Measurements from ENCODE around the gene DRAM1. TPM values are rescaled to one million over a fixed set of nuclear protein-coding genes. Genes with fewer than 3 reads are reported as not detected.
"Not testable (repeated sequence)": the region's sequence is repeated elsewhere in the genome, so short reads cannot be mapped to it uniquely, and the experiment has no call there.

The DRAM1 gene
- total and polyA plus RNA-seq, 4 experiments from 2014 or later: 0.83 to 2.8 (median 2.5) TPM

DNA sequence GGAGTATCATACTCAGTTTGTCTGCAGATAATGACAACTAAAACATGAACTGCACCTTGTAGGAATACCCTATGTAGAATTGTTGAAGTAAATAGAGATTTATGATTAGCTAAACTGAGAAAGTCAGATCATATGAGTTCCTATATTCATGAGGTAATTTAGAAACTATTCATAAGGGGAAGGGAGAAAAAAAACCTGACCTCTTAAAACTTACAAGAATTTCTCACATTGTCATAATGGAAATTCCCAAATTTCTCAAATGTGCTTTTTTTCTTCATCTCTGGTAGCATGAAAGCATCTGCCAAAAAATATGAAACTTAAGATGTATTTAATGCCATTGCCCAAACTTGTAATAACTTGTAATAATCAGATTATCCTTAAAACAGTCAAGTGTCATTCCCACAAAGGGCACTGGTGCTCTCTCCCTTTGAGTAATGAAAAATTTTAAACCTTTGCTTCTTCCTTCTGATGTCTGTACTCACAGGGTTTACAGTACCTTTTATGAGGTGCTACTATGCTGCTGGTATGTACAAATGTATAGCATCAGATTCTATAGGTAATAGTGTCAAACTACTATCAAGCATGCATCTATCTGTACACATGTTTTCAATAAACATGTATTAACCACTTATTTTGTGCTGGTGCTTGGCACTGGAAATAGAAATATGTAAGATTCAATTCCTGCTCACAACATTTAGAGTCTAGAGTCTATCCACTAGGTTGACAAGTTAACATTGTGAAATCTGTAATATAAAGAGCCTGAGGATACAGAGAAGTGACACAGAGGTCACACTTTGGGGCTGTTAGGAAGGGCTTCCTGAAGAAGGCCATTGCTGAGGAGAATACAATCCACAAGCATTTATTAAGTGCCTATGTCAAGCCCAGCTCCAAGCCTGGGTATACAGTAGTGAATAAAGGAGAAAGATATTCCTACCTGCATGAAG, 17.4 kb upstream of the DRAM1 start:
- H3K4me3 ChIP-seq (ENCODE audit: low read length in 2 of 2): no peak overlapping the region
- Mint-ChIP-seq H3K4me1 (no peaks in the 10 kb centered on the region), H3K36me3 (no peaks in the 10 kb centered on the region), H3K27me3 (no peaks in the 10 kb centered on the region), H3K27ac (no peak overlapping the region), H3K4me3 (no peak overlapping the region), H3K9me3 (peaks cover 0 to 3% (median 0%) of the 10 kb centered on the region in 8 donors)
- ChIA-PET CTCF (ENCODE audit: partially characterized antibody) (no interaction called here), POLR2A (ENCODE audit: partially characterized antibody) (no interaction called here)
- no peaks in the 10 kb centered on the region for H3K9me3 ChIP-seq (ENCODE audit: control insufficient read depth in 1 of 2, low read length in 2 of 2)
- no peak for DNase-seq
- no peaks in the 10 kb centered on the region for H3K27me3 ChIP-seq (ENCODE audit: insufficient read depth, low read length)
- intact Hi-C loops (cut with micrococcal nuclease): no loop called here
- no peaks in the 10 kb centered on the region for H3K4me1 ChIP-seq (ENCODE audit: insufficient read depth, low read length)
- H3K36me3 ChIP-seq (ENCODE audit: insufficient read depth, low read length): no peaks in the 10 kb centered on the region
- H3K27ac ChIP-seq (ENCODE audit: low read depth, low read length): no peak overlapping the region

DNA sequence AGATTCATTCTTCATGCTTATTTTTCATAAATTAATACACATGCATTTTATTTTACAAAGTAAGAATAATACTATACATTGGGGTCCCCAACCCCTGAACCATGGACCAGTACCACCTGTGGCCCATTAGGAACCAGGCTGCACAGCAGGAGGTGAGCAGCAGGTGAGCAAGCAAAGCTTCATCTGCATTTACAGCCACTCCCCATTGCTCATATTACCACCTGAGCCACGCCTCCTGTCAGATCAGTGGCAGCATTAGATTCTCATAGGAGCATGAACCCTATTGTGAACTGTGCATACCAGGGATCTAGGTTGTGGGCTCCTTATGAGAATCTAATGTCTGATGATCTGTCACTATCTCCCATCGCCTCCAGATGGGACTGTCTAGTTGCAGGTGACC, 15.7 kb upstream of the DRAM1 start:
- DNase-seq; H3K36me3 Mint-ChIP-seq; H3K9me3 ChIP-seq (ENCODE audit: control insufficient read depth in 1 of 2, low read length in 2 of 2); H3K4me1 ChIP-seq (ENCODE audit: insufficient read depth, low read length); H3K9me3 Mint-ChIP-seq; POLR2A ChIA-PET (ENCODE audit: partially characterized antibody); H3K4me3 ChIP-seq (ENCODE audit: low read length in 2 of 2); H3K27me3 ChIP-seq (ENCODE audit: insufficient read depth, low read length); CTCF ChIA-PET (ENCODE audit: partially characterized antibody); H3K27me3 Mint-ChIP-seq; H3K27ac Mint-ChIP-seq; H3K27ac ChIP-seq (ENCODE audit: low read depth, low read length); intact Hi-C loops (cut with micrococcal nuclease); H3K36me3 ChIP-seq (ENCODE audit: insufficient read depth, low read length); H3K4me3 Mint-ChIP-seq: not testable (repeated sequence)
- H3K4me1 Mint-ChIP-seq: peaks cover 0 to 11% (median 2%) of the 10 kb centered on the region in 4 donors

DNA sequence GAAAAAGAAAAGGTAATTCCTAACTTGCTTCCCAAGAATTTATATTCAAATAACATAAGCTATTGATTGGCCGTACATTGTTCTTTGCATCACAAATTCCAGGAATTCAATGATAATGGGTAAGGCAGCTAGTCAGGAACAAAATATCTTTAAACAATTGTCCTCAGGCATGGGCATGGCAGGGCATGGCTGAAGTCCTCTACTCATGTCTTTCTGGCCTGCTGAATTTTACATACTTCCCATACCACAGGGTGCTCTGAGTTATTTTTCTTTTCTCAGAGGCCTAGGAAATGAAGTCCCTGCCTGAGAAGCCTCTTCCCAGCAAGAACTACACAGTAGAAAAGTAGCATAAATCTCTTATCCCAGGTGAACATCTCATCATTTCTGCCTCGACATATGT, 15.1 kb upstream of the DRAM1 start:
- no peaks in the 10 kb centered on the region for H3K27me3 ChIP-seq (ENCODE audit: insufficient read depth, low read length)
- no peak overlapping the region for H3K4me3 Mint-ChIP-seq
- no peak for DNase-seq
- peaks cover 0 to 4% of the 10 kb centered on the region in 2 donors for H3K36me3 Mint-ChIP-seq
- ChIA-PET POLR2A (ENCODE audit: partially characterized antibody) (no interaction called here), CTCF (ENCODE audit: partially characterized antibody) (no interaction called here)
- H3K9me3 Mint-ChIP-seq: peaks cover 0 to 8% (median 0%) of the 10 kb centered on the region in 8 donors
- no peaks in the 10 kb centered on the region for H3K9me3 ChIP-seq (ENCODE audit: control insufficient read depth in 1 of 2, low read length in 2 of 2)
- no peak overlapping the region for H3K27ac Mint-ChIP-seq
- H3K4me1 ChIP-seq (ENCODE audit: insufficient read depth, low read length): no peaks in the 10 kb centered on the region
- H3K4me3 ChIP-seq (ENCODE audit: low read length in 2 of 2): no peak overlapping the region
- no peaks in the 10 kb centered on the region for H3K36me3 ChIP-seq (ENCODE audit: insufficient read depth, low read length)
- intact Hi-C loops (cut with micrococcal nuclease): no loop called here
- H3K27ac ChIP-seq (ENCODE audit: low read depth, low read length): no peak overlapping the region
- no peaks in the 10 kb centered on the region for H3K27me3 Mint-ChIP-seq
- peaks cover 0 to 11% (median 2%) of the 10 kb centered on the region in 4 donors for H3K4me1 Mint-ChIP-seq

DNA sequence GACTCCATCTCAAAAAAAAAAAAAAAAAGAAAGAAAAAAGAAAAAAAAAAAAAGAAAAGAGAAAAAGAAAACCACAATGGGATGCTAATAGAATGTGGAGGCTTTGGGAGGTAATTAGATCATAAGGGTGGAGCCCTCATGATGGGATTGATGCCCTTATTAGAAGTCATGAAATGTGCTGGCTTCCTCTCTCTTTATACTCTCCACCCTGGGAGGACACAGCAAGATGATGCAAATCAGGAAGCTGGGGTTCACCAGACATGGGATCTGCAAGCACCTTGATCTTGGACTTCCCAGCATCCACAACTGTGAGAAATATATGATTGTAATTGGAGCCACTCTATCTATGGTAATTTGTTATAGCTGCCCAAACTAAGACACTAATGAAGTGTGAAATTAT, 13.4 kb upstream of the DRAM1 start:
- H3K36me3 Mint-ChIP-seq: peaks cover 0 to 4% of the 10 kb centered on the region in 2 donors
- no peaks in the 10 kb centered on the region for H3K27me3 Mint-ChIP-seq
- H3K4me3 Mint-ChIP-seq: no peak overlapping the region
- H3K9me3 ChIP-seq (ENCODE audit: control insufficient read depth in 1 of 2, low read length in 2 of 2): no peaks in the 10 kb centered on the region
- H3K27me3 ChIP-seq (ENCODE audit: insufficient read depth, low read length): no peaks in the 10 kb centered on the region
- intact Hi-C loops (cut with micrococcal nuclease): no loop called here
- peaks cover 0 to 8% (median 0%) of the 10 kb centered on the region in 8 donors for H3K9me3 Mint-ChIP-seq
- no peaks in the 10 kb centered on the region for H3K36me3 ChIP-seq (ENCODE audit: insufficient read depth, low read length)
- H3K27ac Mint-ChIP-seq: no peak overlapping the region
- H3K4me1 ChIP-seq (ENCODE audit: insufficient read depth, low read length): no peaks in the 10 kb centered on the region
- no peak for DNase-seq
- H3K4me1 Mint-ChIP-seq: peaks cover 0 to 11% (median 2%) of the 10 kb centered on the region in 4 donors
- no peak overlapping the region for H3K27ac ChIP-seq (ENCODE audit: low read depth, low read length)
- POLR2A ChIA-PET (ENCODE audit: partially characterized antibody): no interaction called here
- no peak overlapping the region for H3K4me3 ChIP-seq (ENCODE audit: low read length in 2 of 2)
- CTCF ChIA-PET (ENCODE audit: partially characterized antibody): interaction anchor here (1.3 to 1.7 kb wide), 2 partner anchors 21 to 24 kb away, joined by 3 to 5 read pairs; no protein-coding TSS in a partner anchor

DNA sequence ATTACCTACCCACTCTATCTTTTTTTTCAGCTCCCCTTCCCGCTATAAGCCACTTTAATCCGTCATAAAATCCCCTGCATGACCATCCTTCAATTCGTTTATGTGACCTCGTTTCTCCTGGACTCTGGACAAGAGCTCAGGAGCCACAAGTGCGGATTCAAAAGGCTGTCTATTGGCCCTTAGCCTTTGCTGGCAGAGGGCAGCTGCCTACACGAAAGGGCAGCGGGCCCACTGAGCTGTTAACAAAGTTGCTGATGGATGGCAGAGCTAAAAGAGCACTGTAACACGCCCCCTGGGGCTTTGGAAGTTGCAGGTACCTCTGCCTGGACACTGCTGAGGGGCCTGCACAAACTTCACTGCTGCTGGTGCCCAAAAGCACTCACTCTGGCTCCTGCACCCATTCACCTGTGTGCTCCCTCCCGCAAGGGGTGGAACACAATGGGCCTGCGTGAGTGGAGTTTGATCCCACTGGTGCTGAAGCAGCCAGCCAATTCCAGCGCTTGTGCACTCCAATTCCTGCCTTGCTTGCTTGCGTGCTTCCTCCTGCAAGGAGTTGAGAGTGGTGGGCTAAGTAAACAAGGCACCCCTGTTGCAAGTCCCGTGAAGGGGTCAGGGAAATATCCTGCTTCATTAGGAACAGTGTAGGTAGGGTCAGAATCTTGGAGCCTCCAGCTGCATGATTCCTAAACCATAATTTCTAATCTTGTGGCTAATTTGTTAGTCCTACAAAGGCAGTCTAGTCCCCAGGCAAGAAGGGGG, 10.6 kb upstream of the DRAM1 start:
- H3K4me1 Mint-ChIP-seq: peaks cover 0 to 11% (median 2%) of the 10 kb centered on the region in 4 donors
- no peaks in the 10 kb centered on the region for H3K27me3 Mint-ChIP-seq
- no peak for DNase-seq
- Histone ChIP-seq H3K4me1 (ENCODE audit: insufficient read depth, low read length) (no peaks in the 10 kb centered on the region), H3K27ac (ENCODE audit: low read depth, low read length) (no peak overlapping the region), H3K27me3 (ENCODE audit: insufficient read depth, low read length) (no peaks in the 10 kb centered on the region), H3K4me3 (ENCODE audit: low read length in 2 of 2) (no peak overlapping the region), H3K36me3 (ENCODE audit: insufficient read depth, low read length) (no peaks in the 10 kb centered on the region), H3K9me3 (ENCODE audit: control insufficient read depth in 1 of 2, low read length in 2 of 2) (no peaks in the 10 kb centered on the region)
- peaks cover 0 to 4% of the 10 kb centered on the region in 2 donors for H3K36me3 Mint-ChIP-seq
- CTCF ChIA-PET (ENCODE audit: partially characterized antibody): interaction anchor here (0.6 to 1.0 kb wide), 2 partner anchors 8 to 325 kb away, joined by 3 to 5 read pairs; no protein-coding TSS in a partner anchor
- intact Hi-C loops (cut with micrococcal nuclease): no loop called here
- POLR2A ChIA-PET (ENCODE audit: partially characterized antibody): no interaction called here
- H3K9me3 Mint-ChIP-seq: peaks cover 0 to 8% (median 0%) of the 10 kb centered on the region in 8 donors
- H3K4me3 Mint-ChIP-seq: no peak overlapping the region
- H3K27ac Mint-ChIP-seq: no peak overlapping the region

DNA sequence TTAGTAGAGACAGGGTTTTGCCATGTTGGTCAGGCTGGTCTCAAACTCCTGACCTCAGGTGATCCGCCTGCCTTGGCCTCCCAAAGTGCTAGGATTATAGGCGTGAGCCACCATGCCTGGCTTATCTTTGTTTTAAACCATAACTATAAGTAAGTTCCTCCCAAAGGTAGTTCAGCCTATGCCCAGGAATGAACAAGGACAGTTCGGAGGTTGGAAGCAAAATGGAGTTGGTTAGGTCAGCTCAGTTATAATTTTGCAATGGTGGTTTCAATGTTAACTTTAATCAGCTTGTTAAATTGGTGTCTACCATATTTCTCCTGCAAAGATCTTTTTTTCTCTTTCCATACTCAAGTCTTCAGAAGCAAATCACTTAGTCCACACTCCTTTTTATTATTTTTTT, 9.8 kb upstream of the DRAM1 start:
- H3K4me3 Mint-ChIP-seq; H3K27ac ChIP-seq (ENCODE audit: low read depth, low read length); H3K9me3 ChIP-seq (ENCODE audit: control insufficient read depth in 1 of 2, low read length in 2 of 2); POLR2A ChIA-PET (ENCODE audit: partially characterized antibody); H3K36me3 Mint-ChIP-seq; DNase-seq; H3K4me3 ChIP-seq (ENCODE audit: low read length in 2 of 2); intact Hi-C loops (cut with micrococcal nuclease); H3K4me1 ChIP-seq (ENCODE audit: insufficient read depth, low read length); H3K27me3 ChIP-seq (ENCODE audit: insufficient read depth, low read length); H3K27me3 Mint-ChIP-seq; H3K36me3 ChIP-seq (ENCODE audit: insufficient read depth, low read length); H3K9me3 Mint-ChIP-seq: not testable (repeated sequence)
- Mint-ChIP-seq H3K27ac (peak overlapping the region in 1 of 7 donors; percentile 24), H3K4me1 (peaks cover 0 to 11% (median 2%) of the 10 kb centered on the region in 4 donors)
- CTCF ChIA-PET (ENCODE audit: partially characterized antibody): interaction anchor here (0.6 to 1.5 kb wide), 3 partner anchors 27 to 325 kb away, joined by 3 to 5 read pairs (median 3); no protein-coding TSS in a partner anchor

DNA sequence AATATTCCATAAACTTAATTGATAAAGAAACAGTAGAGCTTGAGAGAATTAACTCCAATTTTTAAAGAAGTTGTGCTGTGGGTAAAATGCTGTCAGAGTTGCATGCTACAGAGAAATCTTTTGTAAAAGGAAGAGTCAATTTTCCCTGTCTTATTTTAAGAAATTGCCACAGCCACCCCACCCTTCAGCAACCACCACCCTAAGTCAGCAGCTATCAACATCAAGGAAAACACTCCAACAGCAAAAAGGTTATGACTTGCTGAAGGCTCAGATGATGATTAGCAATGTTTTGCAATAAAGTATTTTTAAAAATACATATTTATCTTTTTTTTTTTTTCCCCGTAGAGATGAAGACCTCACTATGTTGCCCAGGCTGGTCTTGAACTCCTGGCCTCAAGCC, 6.5 kb upstream of the DRAM1 start:
- no peaks in the 10 kb centered on the region for H3K36me3 ChIP-seq (ENCODE audit: insufficient read depth, low read length)
- no peak overlapping the region for H3K4me3 ChIP-seq (ENCODE audit: low read length in 2 of 2)
- ChIA-PET CTCF (ENCODE audit: partially characterized antibody) (no interaction called here), POLR2A (ENCODE audit: partially characterized antibody) (no interaction called here)
- intact Hi-C loops (cut with micrococcal nuclease): no loop called here
- no peaks in the 10 kb centered on the region for H3K4me1 ChIP-seq (ENCODE audit: insufficient read depth, low read length)
- Mint-ChIP-seq H3K27me3 (no peaks in the 10 kb centered on the region), H3K27ac (no peak overlapping the region), H3K36me3 (no peaks in the 10 kb centered on the region), H3K9me3 (peaks cover 0 to 7% (median 0%) of the 10 kb centered on the region in 8 donors), H3K4me1 (peaks cover 0 to 8% (median 2%) of the 10 kb centered on the region in 4 donors), H3K4me3 (no peak overlapping the region)
- no peak for DNase-seq
- no peaks in the 10 kb centered on the region for H3K9me3 ChIP-seq (ENCODE audit: control insufficient read depth in 1 of 2, low read length in 2 of 2)
- no peaks in the 10 kb centered on the region for H3K27me3 ChIP-seq (ENCODE audit: insufficient read depth, low read length)
- H3K27ac ChIP-seq (ENCODE audit: low read depth, low read length): no peak overlapping the region

Data from CD4-positive, alpha-beta memory T cell (primary cell).